Stomach (tissue), 9 donors: ENCODE results near the gene SPNS2. TPM values are rescaled to one million over a fixed set of nuclear protein-coding genes. Genes with fewer than 3 reads are reported as not detected.

Source experiments
- DNase-seq, 2 donors: peaks; one replicate each; pipeline versions ENCODE4 v3.0.0 to v3.0.0-alpha.2; 2013 to 2019
- H3K27ac ChIP-seq, 5 donors: fragments of 200-600 bp in 4 of 5; sonication (generic) in 4 of 5; one replicate each; pipeline ENCODE4 v1.5.1; 2013 to 2019; ENCODE audit warnings: mild to moderate bottlenecking in 1 of 5, moderate library complexity in 1 of 5
- H3K27me3 ChIP-seq, 3 donors: fragments of 200-600 bp; sonication (generic); one replicate each; pipeline ENCODE4 v1.5.1; 2017 to 2019; ENCODE audit warnings: mixed run types in 1 of 3
- H3K36me3 ChIP-seq, 4 donors: fragments of 200-600 bp; sonication (generic); 1 replicate in 3 of 4; 2 replicates in 1 of 4; pipeline ENCODE4 v1.5.1; 2016 to 2019
- H3K4me1 ChIP-seq, 4 donors: fragments of 200-600 bp; sonication (generic); one replicate each; pipeline ENCODE4 v1.5.1; 2016 to 2019
- H3K4me3 ChIP-seq, 4 donors: fragments of 200-600 bp; sonication (generic) in 3 of 4; one replicate each; pipeline ENCODE4 v1.5.1; 2016 to 2019; ENCODE audit warnings: mild to moderate bottlenecking in 1 of 4
- H3K9me3 ChIP-seq, 4 donors: fragments of 200-600 bp; sonication (generic); one replicate each; pipeline ENCODE4 v1.5.1; 2016 to 2019
- EP300 ChIP-seq: sonication (generic); formaldehyde crosslinking; IDR thresholded peaks from one replicate; pipeline ENCODE4 v1.6.1; 2017; ENCODE audit warnings: antibody characterized with exemption
- POLR2A ChIP-seq, 4 donors: fragments of 450-650 bp; IDR thresholded peaks; one replicate each; pipeline ENCODE4 v1.6.1; 2016; ENCODE audit warnings: antibody characterized with exemption in 4 of 4, control low read depth in 2 of 4, mild to moderate bottlenecking in 1 of 4, moderate library complexity in 1 of 4
- POLR2AphosphoS5 ChIP-seq, 3 donors: sonication (generic); formaldehyde crosslinking; IDR thresholded peaks; one replicate each; pipeline ENCODE4 v1.6.1; 2016; ENCODE audit warnings: antibody characterized with exemption in 3 of 3
- WGBS, 5 donors: extraction: QIAGEN DNeasy Blood & Tissue Kit in 3 of 5; methylation state at CpG; one replicate each; pipeline versions ENCODE4 v1.1.5 to v1.1.7; 2013 to 2018; 5-methylcytosine and 5-hydroxymethylcytosine counted together
- intact Hi-C: fragments of 100-400 bp; cut with DNase I; formaldehyde crosslinking; loops from one replicate; pipeline ENCODE4 v1.15.1; 2023; ENCODE audit warnings: low total_unique reads
- polyA plus RNA-seq, 3 donors: library from polyadenylated mRNA; stranded (reverse); fragments of 200-250 nt; gene quantifications; one replicate each; pipeline ENCODE4 v1.2.3, GENCODE V29; 2013
- total RNA-seq, 5 donors: library from RNA; depleted of rRNA; stranded (reverse); fragments of >200 nt; gene quantifications; one replicate each; pipeline versions ENCODE4 v1.1.0 to v1.2.3, GENCODE V29; 2014 to 2016
- TF ChIP-seq, protein P1 (sequence below), 7 experiments: fragments of 450-650 bp in 4 of 7; fragments of 200-600 bp in 3 of 7; sonication (generic) in 3 of 7; IDR thresholded peaks; one replicate each; pipeline ENCODE4 v1.5.1; 2016 to 2019; ENCODE audit warnings: antibody characterized with exemption in 7 of 7, control low read depth in 2 of 7, mild to moderate bottlenecking in 1 of 7
- donor health status: healthy with polysubstance abuse.
- donor health status: Bipolar disorder and iron deficiency.
- donor health status: healthy.

Gene SPNS2
- total and polyA plus RNA-seq, 8 donors: 4.1 to 67.7 (median 24.3) TPM

DNA sequence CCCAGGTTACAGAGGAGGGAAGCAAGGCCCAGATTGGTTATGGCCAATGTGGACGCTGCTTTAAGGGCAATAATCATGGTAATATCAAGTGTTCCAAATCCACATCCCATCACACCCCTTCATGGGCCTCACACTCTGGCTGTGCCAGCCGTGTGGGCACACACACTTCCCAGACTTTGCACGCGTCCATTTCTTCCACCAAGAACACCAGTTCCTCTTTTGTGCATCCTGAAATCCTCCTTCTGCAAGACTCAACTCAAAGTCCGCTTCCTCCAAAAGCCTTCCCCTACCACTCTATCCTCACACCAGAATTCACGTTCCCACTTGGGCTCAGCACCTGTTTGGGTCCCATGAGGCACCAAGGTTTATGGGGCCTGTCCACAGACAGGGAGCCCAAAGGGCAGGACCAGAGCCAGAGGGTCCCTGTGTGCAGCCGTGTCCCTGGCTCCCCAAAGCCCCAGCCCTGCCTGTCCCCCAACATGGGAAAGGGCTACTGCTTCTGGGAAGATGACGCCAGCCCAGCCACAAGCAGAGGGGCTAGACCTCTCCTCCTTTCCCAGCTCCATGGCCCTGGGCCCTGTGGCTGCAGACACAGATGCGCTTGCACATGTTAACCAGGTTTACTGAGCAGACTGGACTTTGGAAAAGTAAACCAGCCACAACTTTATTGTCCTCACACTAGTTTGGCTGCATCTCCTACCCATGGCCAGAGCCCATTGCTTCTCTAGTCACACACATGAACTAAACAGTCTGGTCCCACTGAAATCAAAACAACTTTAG is 44.7 kb upstream of the SPNS2 start:
- intact Hi-C loops: no loop called here
- Histone ChIP-seq H3K4me3 (no peak overlapping the region), H3K4me1 (peaks cover 0 to 17% (median 7%) of the 10 kb centered on the region in 4 donors), H3K27me3 (no peaks in the 10 kb centered on the region), H3K9me3 (no peaks in the 10 kb centered on the region), H3K27ac (no peak overlapping the region), H3K36me3 (no peaks in the 10 kb centered on the region)
- 77 to 87% (median 85%) methylated on average over 8 to 9 of the region's 9 CpGs for WGBS, 5 donors
- no peak for DNase-seq
- TF ChIP-seq POLR2AphosphoS5 (IDR thresholded peaks at IDR 0.05): no peak
- no peak for TF ChIP-seq POLR2A (IDR thresholded peaks at IDR 0.05)
- TF ChIP-seq, protein P1, sequence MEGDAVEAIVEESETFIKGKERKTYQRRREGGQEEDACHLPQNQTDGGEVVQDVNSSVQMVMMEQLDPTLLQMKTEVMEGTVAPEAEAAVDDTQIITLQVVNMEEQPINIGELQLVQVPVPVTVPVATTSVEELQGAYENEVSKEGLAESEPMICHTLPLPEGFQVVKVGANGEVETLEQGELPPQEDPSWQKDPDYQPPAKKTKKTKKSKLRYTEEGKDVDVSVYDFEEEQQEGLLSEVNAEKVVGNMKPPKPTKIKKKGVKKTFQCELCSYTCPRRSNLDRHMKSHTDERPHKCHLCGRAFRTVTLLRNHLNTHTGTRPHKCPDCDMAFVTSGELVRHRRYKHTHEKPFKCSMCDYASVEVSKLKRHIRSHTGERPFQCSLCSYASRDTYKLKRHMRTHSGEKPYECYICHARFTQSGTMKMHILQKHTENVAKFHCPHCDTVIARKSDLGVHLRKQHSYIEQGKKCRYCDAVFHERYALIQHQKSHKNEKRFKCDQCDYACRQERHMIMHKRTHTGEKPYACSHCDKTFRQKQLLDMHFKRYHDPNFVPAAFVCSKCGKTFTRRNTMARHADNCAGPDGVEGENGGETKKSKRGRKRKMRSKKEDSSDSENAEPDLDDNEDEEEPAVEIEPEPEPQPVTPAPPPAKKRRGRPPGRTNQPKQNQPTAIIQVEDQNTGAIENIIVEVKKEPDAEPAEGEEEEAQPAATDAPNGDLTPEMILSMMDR (IDR thresholded peaks at IDR 0.05): no peak
- TF ChIP-seq EP300: no peak

DNA sequence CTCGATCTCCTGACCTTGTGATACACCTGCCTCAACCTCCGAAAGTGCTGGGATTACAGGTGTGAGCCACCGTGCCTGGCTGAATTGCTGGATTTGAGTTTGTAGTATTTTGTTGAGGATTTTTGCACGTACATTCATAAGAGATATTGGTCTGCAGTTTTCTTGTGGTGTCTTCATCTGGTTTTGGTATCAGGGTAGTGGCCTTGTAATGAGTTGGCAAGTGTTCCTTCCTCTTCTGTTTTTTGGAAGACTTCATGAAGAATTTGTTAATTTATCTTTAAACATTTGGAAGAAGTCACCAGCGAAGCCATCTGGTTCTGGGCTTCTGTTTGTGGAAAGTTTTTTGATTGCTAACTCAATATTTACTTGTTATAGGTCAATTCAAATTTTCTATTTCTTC is 38.0 kb upstream of the SPNS2 start:
- Histone ChIP-seq H3K9me3 (peaks cover 0 to 12% (median 10%) of the 10 kb centered on the region in 4 donors), H3K4me1 (no peaks in the 10 kb centered on the region), H3K27ac (no peak overlapping the region), H3K27me3 (no peaks in the 10 kb centered on the region), H3K4me3 (no peak overlapping the region), H3K36me3 (no peaks in the 10 kb centered on the region)
- no peak for TF ChIP-seq EP300
- TF ChIP-seq POLR2A (IDR thresholded peaks at IDR 0.05): no peak
- TF ChIP-seq, protein P1 (IDR thresholded peaks at IDR 0.05): no peak
- no peak for TF ChIP-seq POLR2AphosphoS5 (IDR thresholded peaks at IDR 0.05)
- intact Hi-C loops: no loop called here
- no peak for DNase-seq
- WGBS, 5 donors: 67 to 82% (median 79%) methylated on average over 5 of the region's 5 CpGs

DNA sequence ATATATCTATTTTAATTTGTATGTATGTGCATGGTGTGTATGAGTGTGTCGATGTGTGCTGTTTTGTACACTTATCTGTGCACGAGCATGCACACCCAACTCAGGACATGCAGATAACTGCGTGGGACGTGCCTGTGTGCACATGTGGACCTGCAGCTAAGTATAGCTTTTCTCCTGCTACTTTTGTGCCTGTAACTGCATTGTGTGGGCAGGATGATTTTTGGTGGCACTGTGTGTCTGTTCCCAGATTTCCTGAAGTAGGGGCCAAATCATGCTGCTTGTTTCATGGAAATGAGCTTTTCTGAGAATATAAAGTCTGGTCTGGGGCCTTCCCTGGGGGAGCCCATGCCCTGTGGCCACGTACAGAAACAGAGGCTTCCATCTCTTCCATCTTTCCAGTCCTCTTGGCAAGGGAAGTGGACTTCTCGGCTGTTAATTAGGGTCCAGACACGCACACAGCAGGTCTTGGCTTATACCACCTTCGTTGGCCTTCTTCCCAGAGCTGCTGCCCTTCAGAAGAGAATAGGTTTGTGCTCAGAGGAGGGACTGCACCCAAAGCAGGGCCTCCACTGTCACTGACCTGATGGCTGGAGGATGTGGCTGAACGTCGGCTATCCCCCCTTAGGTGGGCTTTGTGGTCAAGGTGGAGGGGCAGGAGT is 34.7 kb upstream of the SPNS2 start:
- no peak for TF ChIP-seq POLR2A (IDR thresholded peaks at IDR 0.05)
- TF ChIP-seq, protein P1 (IDR thresholded peaks at IDR 0.05): no peak
- TF ChIP-seq POLR2AphosphoS5 (IDR thresholded peaks at IDR 0.05): no peak
- H3K36me3 ChIP-seq: no peaks in the 10 kb centered on the region
- H3K4me3 ChIP-seq: no peak overlapping the region
- no peak overlapping the region for H3K27ac ChIP-seq
- 59 to 67% (median 64%) methylated on average over 10 of the region's 10 CpGs for WGBS, 5 donors
- H3K4me1 ChIP-seq: no peaks in the 10 kb centered on the region
- DNase-seq: no peak
- intact Hi-C loops: no loop called here
- H3K9me3 ChIP-seq: peaks cover 0 to 12% (median 10%) of the 10 kb centered on the region in 4 donors
- H3K27me3 ChIP-seq: no peaks in the 10 kb centered on the region

DNA sequence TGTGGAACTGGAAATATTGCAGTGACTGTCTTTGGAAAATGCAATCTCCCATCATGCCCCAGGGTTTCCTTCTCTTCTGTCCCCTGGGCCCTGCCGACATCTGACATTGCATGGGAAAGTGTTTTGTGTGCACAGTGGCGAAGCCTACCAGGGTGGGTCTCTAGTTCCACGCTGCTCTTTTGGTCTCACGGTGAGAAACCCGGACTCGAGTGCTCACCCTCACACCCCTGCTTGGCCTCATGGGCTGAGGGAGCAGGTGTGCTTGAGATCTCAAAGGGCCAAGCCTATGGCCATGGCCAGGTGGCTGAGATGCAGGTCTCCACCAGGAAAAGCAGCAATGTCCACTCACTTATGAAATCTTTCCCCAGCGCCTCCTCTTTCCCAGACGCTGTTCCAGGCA is 32.9 kb upstream of the SPNS2 start:
- TF ChIP-seq EP300 (no peak), POLR2AphosphoS5 (IDR thresholded peaks at IDR 0.05) (no peak), POLR2A (IDR thresholded peaks at IDR 0.05) (no peak)
- TF ChIP-seq, protein P1 (IDR thresholded peaks at IDR 0.05): no peak
- H3K27me3 ChIP-seq: no peaks in the 10 kb centered on the region
- no peak overlapping the region for H3K4me3 ChIP-seq
- no peaks in the 10 kb centered on the region for H3K4me1 ChIP-seq
- WGBS, 5 donors: 74 to 87% (median 84%) methylated on average over 5 to 8 of the region's 8 CpGs
- no peak for DNase-seq
- H3K36me3 ChIP-seq: no peaks in the 10 kb centered on the region
- peaks cover 0 to 1% (median under 1%) of the 10 kb centered on the region in 4 donors for H3K9me3 ChIP-seq
- no peak overlapping the region for H3K27ac ChIP-seq
- intact Hi-C loops: no loop called here
